ENCODE results near the gene HABP2.

GRCh38 chr10:113600569-113600968, 47.7 kb downstream of the HABP2 start:
- TF ChIP-seq, protein P1, sequence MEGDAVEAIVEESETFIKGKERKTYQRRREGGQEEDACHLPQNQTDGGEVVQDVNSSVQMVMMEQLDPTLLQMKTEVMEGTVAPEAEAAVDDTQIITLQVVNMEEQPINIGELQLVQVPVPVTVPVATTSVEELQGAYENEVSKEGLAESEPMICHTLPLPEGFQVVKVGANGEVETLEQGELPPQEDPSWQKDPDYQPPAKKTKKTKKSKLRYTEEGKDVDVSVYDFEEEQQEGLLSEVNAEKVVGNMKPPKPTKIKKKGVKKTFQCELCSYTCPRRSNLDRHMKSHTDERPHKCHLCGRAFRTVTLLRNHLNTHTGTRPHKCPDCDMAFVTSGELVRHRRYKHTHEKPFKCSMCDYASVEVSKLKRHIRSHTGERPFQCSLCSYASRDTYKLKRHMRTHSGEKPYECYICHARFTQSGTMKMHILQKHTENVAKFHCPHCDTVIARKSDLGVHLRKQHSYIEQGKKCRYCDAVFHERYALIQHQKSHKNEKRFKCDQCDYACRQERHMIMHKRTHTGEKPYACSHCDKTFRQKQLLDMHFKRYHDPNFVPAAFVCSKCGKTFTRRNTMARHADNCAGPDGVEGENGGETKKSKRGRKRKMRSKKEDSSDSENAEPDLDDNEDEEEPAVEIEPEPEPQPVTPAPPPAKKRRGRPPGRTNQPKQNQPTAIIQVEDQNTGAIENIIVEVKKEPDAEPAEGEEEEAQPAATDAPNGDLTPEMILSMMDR (IDR thresholded peaks at IDR 0.05) = no peak
- TF ChIP-seq POLR2A (IDR thresholded peaks at IDR 0.05) = no peak
- no peak for TF ChIP-seq POLR2AphosphoS5 (IDR thresholded peaks at IDR 0.05)

All from gastroesophageal sphincter (tissue), 3 donors.